Erythroblast (primary cell): ENCODE data around the gene GNRHR.

Source experiments
- GATA1 ChIP-seq: IDR thresholded peaks from 2 replicates; pipeline ENCODE4 v1.6.1; 2011; ENCODE audit warnings: low read depth, mild to moderate bottlenecking, control low read depth, low read length, moderate library complexity
- POLR2A ChIP-seq: IDR thresholded peaks from 2 replicates; pipeline ENCODE4 v1.6.1; 2011; ENCODE audit warnings: mild to moderate bottlenecking, low read length

- TF ChIP-seq POLR2A (no peak), GATA1 (no peak)
Observed at GRCh38 chr4:67725981-67726380, 28.2 kb downstream of the GNRHR start.
